Measurements from ENCODE around the gene ACE. TPM values are rescaled to one million over a fixed set of nuclear protein-coding genes. Genes with fewer than 3 reads are reported as not detected.

ACE gene
- polyA plus RNA-seq, 1 donor (not counting 4 experiments of a cell fraction or from before 2014, with no cell fraction given), result 0.07 TPM

GRCh38 chr17:63455417-63455816 is 21.4 kb upstream of the ACE start:
- dilution Hi-C loops (cut with MboI; ENCODE audit: extremely low pct_ligation_motif_present, low sequenced_read_pairs), result no loop called here
- Histone ChIP-seq H3K27ac (ENCODE audit: control insufficient read depth, insufficient read depth, low read length) (no peak overlapping the region), H3K4me2 (ENCODE audit: control insufficient read depth, extremely low read depth, insufficient read depth, low read depth, low read length) (no peak overlapping the region), H2AFZ (ENCODE audit: control insufficient read depth, low read length) (no peak overlapping the region), H3K9me1 (ENCODE audit: control insufficient read depth, extremely low read depth, insufficient read depth, low read length) (no peaks in the 10 kb centered on the region), H3K9ac (ENCODE audit: control insufficient read depth, extremely low read depth, insufficient read depth, low read length) (no peak overlapping the region), H3K9me3 (ENCODE audit: control insufficient read depth, low read depth, low read length) (no peaks in the 10 kb centered on the region), H3K4me3 (ENCODE audit: control insufficient read depth in 2 of 3, extremely low read depth in 1 of 3, insufficient read depth in 2 of 3, low read depth in 1 of 3, low read length in 3 of 3) (no peak overlapping the region), H3K79me2 (ENCODE audit: control insufficient read depth, insufficient read depth, low read length) (no peaks in the 10 kb centered on the region), H3K36me3 (ENCODE audit: control insufficient read depth in 2 of 2, extremely low read depth in 1 of 2, insufficient read depth in 2 of 2, low read length in 2 of 2) (no peaks in the 10 kb centered on the region), H4K20me1 (ENCODE audit: control insufficient read depth, extremely low read depth, insufficient read depth, low read length) (no peaks in the 10 kb centered on the region), H3K27me3 (ENCODE audit: control insufficient read depth, extremely low read depth, insufficient read depth, low read length) (peaks cover 10% of the 10 kb centered on the region), H3K4me1 (ENCODE audit: control insufficient read depth, extremely low read depth, insufficient read depth, low read length) (peaks cover 3% of the 10 kb centered on the region)
- DNase-seq (ENCODE audit: low read depth, low spot score), result no peak
- FAIRE-seq, result no peak
- TF ChIP-seq, protein P1, sequence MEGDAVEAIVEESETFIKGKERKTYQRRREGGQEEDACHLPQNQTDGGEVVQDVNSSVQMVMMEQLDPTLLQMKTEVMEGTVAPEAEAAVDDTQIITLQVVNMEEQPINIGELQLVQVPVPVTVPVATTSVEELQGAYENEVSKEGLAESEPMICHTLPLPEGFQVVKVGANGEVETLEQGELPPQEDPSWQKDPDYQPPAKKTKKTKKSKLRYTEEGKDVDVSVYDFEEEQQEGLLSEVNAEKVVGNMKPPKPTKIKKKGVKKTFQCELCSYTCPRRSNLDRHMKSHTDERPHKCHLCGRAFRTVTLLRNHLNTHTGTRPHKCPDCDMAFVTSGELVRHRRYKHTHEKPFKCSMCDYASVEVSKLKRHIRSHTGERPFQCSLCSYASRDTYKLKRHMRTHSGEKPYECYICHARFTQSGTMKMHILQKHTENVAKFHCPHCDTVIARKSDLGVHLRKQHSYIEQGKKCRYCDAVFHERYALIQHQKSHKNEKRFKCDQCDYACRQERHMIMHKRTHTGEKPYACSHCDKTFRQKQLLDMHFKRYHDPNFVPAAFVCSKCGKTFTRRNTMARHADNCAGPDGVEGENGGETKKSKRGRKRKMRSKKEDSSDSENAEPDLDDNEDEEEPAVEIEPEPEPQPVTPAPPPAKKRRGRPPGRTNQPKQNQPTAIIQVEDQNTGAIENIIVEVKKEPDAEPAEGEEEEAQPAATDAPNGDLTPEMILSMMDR (optimal IDR thresholded peaks at IDR 0.05 in 1 of 3, IDR thresholded peaks at IDR 0.05 in 1 of 3, conservative IDR thresholded peaks at IDR 0.05 in 1 of 3; ENCODE audit: extremely low read depth in 1 of 3, insufficient read depth in 2 of 3, low read length in 3 of 3), result no peak
- TF ChIP-seq EZH2 (IDR thresholded peaks at IDR 0.05; ENCODE audit: low read length), result no peak

DNA sequence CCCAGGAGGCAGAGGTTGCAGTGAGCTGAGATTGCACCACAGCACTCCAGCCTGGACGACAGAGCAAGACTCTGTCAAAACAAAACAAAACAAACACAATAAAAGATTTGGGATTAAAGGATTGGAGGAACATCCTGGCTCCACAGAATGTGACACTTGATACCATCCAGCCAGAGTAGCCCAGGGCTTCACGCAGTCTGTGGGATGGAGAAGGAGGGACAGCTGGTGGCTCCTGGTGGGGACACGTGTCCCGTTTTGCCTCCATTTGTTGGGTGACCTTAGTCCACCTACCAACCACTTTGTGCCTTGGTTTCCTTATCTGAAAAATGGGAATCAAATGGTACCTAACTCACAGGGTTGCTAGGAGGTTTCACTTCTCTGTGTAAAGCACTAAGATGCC is 18.4 kb upstream of the ACE start:
- peaks cover 16% of the 10 kb centered on the region for H3K4me1 ChIP-seq (ENCODE audit: control insufficient read depth, extremely low read depth, insufficient read depth, low read length)
- FAIRE-seq (no peak), DNase-seq (ENCODE audit: low read depth, low spot score) (no peak)
- no peak overlapping the region for H3K4me2 ChIP-seq (ENCODE audit: control insufficient read depth, extremely low read depth, insufficient read depth, low read depth, low read length)
- H4K20me1 ChIP-seq (ENCODE audit: control insufficient read depth, extremely low read depth, insufficient read depth, low read length), result no peaks in the 10 kb centered on the region
- no peak for TF ChIP-seq EZH2 (IDR thresholded peaks at IDR 0.05; ENCODE audit: low read length)
- TF ChIP-seq, protein P1 (optimal IDR thresholded peaks at IDR 0.05 in 1 of 3, IDR thresholded peaks at IDR 0.05 in 1 of 3, conservative IDR thresholded peaks at IDR 0.05 in 1 of 3; ENCODE audit: extremely low read depth in 1 of 3, insufficient read depth in 2 of 3, low read length in 3 of 3), result no peak
- H3K9me3 ChIP-seq (ENCODE audit: control insufficient read depth, low read depth, low read length), result no peaks in the 10 kb centered on the region
- no peaks in the 10 kb centered on the region for H3K79me2 ChIP-seq (ENCODE audit: control insufficient read depth, insufficient read depth, low read length)
- no peak overlapping the region for H3K27ac ChIP-seq (ENCODE audit: control insufficient read depth, insufficient read depth, low read length)
- no peak overlapping the region for H3K9ac ChIP-seq (ENCODE audit: control insufficient read depth, extremely low read depth, insufficient read depth, low read length)
- H3K27me3 ChIP-seq (ENCODE audit: control insufficient read depth, extremely low read depth, insufficient read depth, low read length), result no peaks in the 10 kb centered on the region
- no peak overlapping the region for H3K4me3 ChIP-seq (ENCODE audit: control insufficient read depth in 2 of 3, extremely low read depth in 1 of 3, insufficient read depth in 2 of 3, low read depth in 1 of 3, low read length in 3 of 3)
- no peaks in the 10 kb centered on the region for H3K9me1 ChIP-seq (ENCODE audit: control insufficient read depth, extremely low read depth, insufficient read depth, low read length)
- H3K36me3 ChIP-seq (ENCODE audit: control insufficient read depth in 2 of 2, extremely low read depth in 1 of 2, insufficient read depth in 2 of 2, low read length in 2 of 2), result no peaks in the 10 kb centered on the region
- H2AFZ ChIP-seq (ENCODE audit: control insufficient read depth, low read length), result no peak overlapping the region
- dilution Hi-C loops (cut with MboI; ENCODE audit: extremely low pct_ligation_motif_present, low sequenced_read_pairs), result no loop called here
